Fibroblast of mammary gland (primary cell): ENCODE measurements around the gene SEMA4F.

ENCODE experiments used
- DNase-seq: peaks from one replicate; pipeline ENCODE4 v3.0.0-alpha.2; 2010; ENCODE audit warnings: low read depth
- H3K4me3 ChIP-seq: 2 replicates; pipeline ENCODE4 v1.5.1; 2011; ENCODE audit warnings: low read depth, mild to moderate bottlenecking, low read length, moderate library complexity; ENCODE audit not compliant: control insufficient read depth
- CTCF ChIP-seq: conservative IDR thresholded peaks from 2 replicates; pipeline ENCODE4 v1.5.1; 2011; ENCODE audit warnings: low read depth, low read length, inconsistent platforms; ENCODE audit not compliant: control insufficient read depth, insufficient read depth

Gene SEMA4F

GRCh38 chr2:74676331-74676730 lies 22.3 kb downstream of the SEMA4F start:
- DNase-seq = no peak
- no peak for TF ChIP-seq CTCF
- no peak overlapping the region for H3K4me3 ChIP-seq

GRCh38 chr2:74679615-74680014 lies 25.6 kb downstream of the SEMA4F start:
- no peak for DNase-seq
- no peak for TF ChIP-seq CTCF

GRCh38 chr2:74682501-74682900 lies 28.5 kb downstream of the SEMA4F start:
- no peak for DNase-seq
- H3K4me3 ChIP-seq = no peak overlapping the region
- no peak for TF ChIP-seq CTCF

More at GRCh38 chr2:74679615-74680014, 25.6 kb downstream of the SEMA4F start:
- H3K4me3 ChIP-seq = no peak overlapping the region

GRCh38 chr2:74685408-74685807 lies 31.4 kb downstream of the SEMA4F start:
- no peak overlapping the region for H3K4me3 ChIP-seq
- TF ChIP-seq CTCF = no peak
- no peak for DNase-seq

- TF ChIP-seq CTCF = no peak
- DNase-seq = no peak
- H3K4me3 ChIP-seq = no peak overlapping the region
These were observed 34.8 kb downstream of the SEMA4F start for GRCh38 chr2:74688881-74689280.

GRCh38 chr2:74689671-74690070 lies 35.6 kb downstream of the SEMA4F start:
- DNase-seq = no peak

More at GRCh38 chr2:74689671-74690070, 35.6 kb downstream of the SEMA4F start:
- H3K4me3 ChIP-seq = no peak overlapping the region
- TF ChIP-seq CTCF = no peak
